Gastroesophageal sphincter (tissue), 4 donors: ENCODE measurements around the gene MTG1. TPM values are rescaled to one million over a fixed set of nuclear protein-coding genes. Genes with fewer than 3 reads are reported as not detected.
"Not testable (repeated sequence)": the region's sequence is repeated elsewhere in the genome, so short reads cannot be mapped to it uniquely, and the experiment has no call there.

ENCODE experiments used
- ATAC-seq: fragments of 150-250 bp; one replicate; pipeline ENCODE4 v1.9.1; 2016; ENCODE audit warnings: mild to moderate bottlenecking, moderate library complexity
- H3K27ac ChIP-seq, 4 donors: fragments of 200-600 bp; sonication (generic) in 3 of 4; 1 replicate in 3 of 4; 2 replicates in 1 of 4; pipeline ENCODE4 v1.5.1; 2016 to 2019
- H3K27me3 ChIP-seq: fragments of 200-600 bp; sonication (generic); one replicate; pipeline ENCODE4 v1.5.1; 2019
- H3K36me3 ChIP-seq, 2 donors: fragments of 200-600 bp; sonication (generic); one replicate each; pipeline ENCODE4 v1.5.1; 2019; ENCODE audit warnings: control low read depth in 1 of 2
- H3K4me1 ChIP-seq, 3 donors: fragments of 200-600 bp; sonication (generic); 1 replicate in 2 of 3; 2 replicates in 1 of 3; pipeline ENCODE4 v1.5.1; 2016 to 2019; ENCODE audit warnings: control low read depth in 2 of 3
- H3K4me3 ChIP-seq, 2 donors: fragments of 200-600 bp; sonication (generic); one replicate each; pipeline ENCODE4 v1.5.1; 2019; ENCODE audit warnings: mild to moderate bottlenecking in 1 of 2, moderate library complexity in 1 of 2
- H3K9me3 ChIP-seq, 3 donors: fragments of 200-600 bp; sonication (generic); one replicate each; pipeline ENCODE4 v1.5.1; 2017 to 2019; ENCODE audit warnings: control low read depth in 2 of 3
- EP300 ChIP-seq: sonication (generic); formaldehyde crosslinking; IDR thresholded peaks from one replicate; pipeline ENCODE4 v1.6.1; 2017; ENCODE audit warnings: antibody characterized with exemption, mild to moderate bottlenecking
- POLR2A ChIP-seq, 2 donors: fragments of 450-650 bp; IDR thresholded peaks; one replicate each; pipeline ENCODE4 v1.6.1; 2017; ENCODE audit warnings: antibody characterized with exemption in 2 of 2, mild to moderate bottlenecking in 2 of 2, moderate library complexity in 1 of 2
- POLR2AphosphoS5 ChIP-seq: sonication (generic); formaldehyde crosslinking; IDR thresholded peaks from one replicate; pipeline ENCODE4 v1.6.1; 2017; ENCODE audit warnings: antibody characterized with exemption
- WGBS, 2 donors: methylation state at CpG; one replicate each; pipeline ENCODE4 v1.1.5; 2018; ENCODE audit warnings: low coverage in 1 of 2; 5-methylcytosine and 5-hydroxymethylcytosine counted together
- small RNA-seq, 4 donors: library from RNA; depleted of rRNA; stranded (forward); fragments of <200 nt; gene quantifications; one replicate each; pipeline ENCODE3, GENCODE V24; 2016
- total RNA-seq, 4 donors: library from RNA; depleted of rRNA; stranded (reverse); fragments of >200 nt; gene quantifications; one replicate each; pipeline ENCODE4 v1.1.0, GENCODE V29; 2016
- TF ChIP-seq, protein P1 (sequence below), 4 experiments: fragments of 200-600 bp in 2 of 4; fragments of 450-650 bp in 2 of 4; sonication (generic) in 1 of 4; IDR thresholded peaks; one replicate each; pipeline ENCODE4 v1.5.1; 2017 to 2019; ENCODE audit warnings: antibody characterized with exemption in 4 of 4, mild to moderate bottlenecking in 2 of 4, moderate library complexity in 2 of 4

The MTG1 gene
- total RNA-seq, 4 donors from 2014 or later, result 13.2 to 25.9 (median 18.4) TPM

DNA sequence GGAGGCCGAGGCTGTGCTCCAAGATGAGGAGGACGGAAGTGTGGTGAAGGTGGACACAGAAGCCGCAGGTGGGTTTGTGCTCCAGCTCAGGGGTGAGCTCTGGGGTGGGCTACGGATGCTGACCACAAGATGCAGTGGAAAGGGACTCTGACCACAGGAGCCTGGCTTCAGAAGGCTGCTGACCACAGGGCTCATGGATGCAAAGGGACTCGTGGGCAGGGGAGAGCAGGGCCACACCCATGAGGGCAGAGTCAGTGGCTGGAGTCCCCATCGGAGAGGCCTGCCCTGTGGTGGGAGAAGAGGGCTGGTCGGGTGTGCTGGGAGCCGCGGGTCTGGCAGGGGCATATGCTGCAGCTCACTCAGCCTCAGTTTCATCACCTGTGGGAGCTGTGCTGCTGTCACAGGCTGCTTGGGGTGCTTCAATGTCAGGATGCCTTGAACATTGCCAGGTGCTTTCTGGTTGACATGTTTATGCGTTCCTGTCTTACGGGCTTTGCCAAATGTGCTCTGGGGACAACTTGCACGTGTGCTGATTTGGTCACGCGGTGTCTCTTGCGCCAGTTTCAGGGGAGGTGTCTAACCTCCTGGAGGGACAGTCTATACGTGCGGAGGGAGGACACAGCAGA is 73.4 kb downstream of the MTG1 start:
- TF ChIP-seq POLR2AphosphoS5 (no peak), POLR2A (IDR thresholded peaks at IDR 0.05) (no peak), EP300 (no peak)
- TF ChIP-seq, protein P1, sequence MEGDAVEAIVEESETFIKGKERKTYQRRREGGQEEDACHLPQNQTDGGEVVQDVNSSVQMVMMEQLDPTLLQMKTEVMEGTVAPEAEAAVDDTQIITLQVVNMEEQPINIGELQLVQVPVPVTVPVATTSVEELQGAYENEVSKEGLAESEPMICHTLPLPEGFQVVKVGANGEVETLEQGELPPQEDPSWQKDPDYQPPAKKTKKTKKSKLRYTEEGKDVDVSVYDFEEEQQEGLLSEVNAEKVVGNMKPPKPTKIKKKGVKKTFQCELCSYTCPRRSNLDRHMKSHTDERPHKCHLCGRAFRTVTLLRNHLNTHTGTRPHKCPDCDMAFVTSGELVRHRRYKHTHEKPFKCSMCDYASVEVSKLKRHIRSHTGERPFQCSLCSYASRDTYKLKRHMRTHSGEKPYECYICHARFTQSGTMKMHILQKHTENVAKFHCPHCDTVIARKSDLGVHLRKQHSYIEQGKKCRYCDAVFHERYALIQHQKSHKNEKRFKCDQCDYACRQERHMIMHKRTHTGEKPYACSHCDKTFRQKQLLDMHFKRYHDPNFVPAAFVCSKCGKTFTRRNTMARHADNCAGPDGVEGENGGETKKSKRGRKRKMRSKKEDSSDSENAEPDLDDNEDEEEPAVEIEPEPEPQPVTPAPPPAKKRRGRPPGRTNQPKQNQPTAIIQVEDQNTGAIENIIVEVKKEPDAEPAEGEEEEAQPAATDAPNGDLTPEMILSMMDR (IDR thresholded peaks at IDR 0.05), result no peak
- Histone ChIP-seq H3K27ac (no peak overlapping the region), H3K9me3 (peaks cover 0 to 3% (median 0%) of the 10 kb centered on the region in 3 donors), H3K4me1 (no peaks in the 10 kb centered on the region), H3K36me3 (peaks cover 0 to 47% of the 10 kb centered on the region in 2 donors), H3K27me3 (no peaks in the 10 kb centered on the region), H3K4me3 (no peak overlapping the region)
- ATAC-seq, result no peak
- WGBS, 2 donors, result 93% methylated on average over 6 of the region's 17 CpGs; no CpG with 5 or more reads in 1 of the 2 donors

DNA sequence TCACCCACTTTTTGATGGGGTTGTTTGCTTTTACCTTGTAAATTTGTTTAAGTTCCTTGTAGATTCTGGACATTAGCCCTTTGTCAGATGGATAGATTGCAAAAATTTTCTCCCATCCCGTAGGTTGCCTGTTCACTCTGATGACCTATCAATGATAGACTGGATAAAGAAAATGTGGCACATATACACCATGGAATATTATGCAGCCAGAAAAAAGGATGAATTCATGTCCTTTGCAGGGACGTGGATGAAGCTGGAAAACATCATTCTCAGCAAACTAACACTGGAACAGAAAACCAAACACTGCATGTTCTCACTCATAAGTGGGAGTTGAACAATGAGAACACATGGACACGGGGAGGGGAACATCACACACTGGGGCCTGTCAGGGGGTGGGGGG is 75.2 kb downstream of the MTG1 start:
- not testable (repeated sequence) for H3K4me1 ChIP-seq, H3K27ac ChIP-seq, H3K4me3 ChIP-seq, ATAC-seq, H3K27me3 ChIP-seq, H3K9me3 ChIP-seq
- peaks cover 0 to 45% of the 10 kb centered on the region in 2 donors for H3K36me3 ChIP-seq
- WGBS, 2 donors, result 71 to 90% methylated on average over 1 to 3 of the region's 3 CpGs

DNA sequence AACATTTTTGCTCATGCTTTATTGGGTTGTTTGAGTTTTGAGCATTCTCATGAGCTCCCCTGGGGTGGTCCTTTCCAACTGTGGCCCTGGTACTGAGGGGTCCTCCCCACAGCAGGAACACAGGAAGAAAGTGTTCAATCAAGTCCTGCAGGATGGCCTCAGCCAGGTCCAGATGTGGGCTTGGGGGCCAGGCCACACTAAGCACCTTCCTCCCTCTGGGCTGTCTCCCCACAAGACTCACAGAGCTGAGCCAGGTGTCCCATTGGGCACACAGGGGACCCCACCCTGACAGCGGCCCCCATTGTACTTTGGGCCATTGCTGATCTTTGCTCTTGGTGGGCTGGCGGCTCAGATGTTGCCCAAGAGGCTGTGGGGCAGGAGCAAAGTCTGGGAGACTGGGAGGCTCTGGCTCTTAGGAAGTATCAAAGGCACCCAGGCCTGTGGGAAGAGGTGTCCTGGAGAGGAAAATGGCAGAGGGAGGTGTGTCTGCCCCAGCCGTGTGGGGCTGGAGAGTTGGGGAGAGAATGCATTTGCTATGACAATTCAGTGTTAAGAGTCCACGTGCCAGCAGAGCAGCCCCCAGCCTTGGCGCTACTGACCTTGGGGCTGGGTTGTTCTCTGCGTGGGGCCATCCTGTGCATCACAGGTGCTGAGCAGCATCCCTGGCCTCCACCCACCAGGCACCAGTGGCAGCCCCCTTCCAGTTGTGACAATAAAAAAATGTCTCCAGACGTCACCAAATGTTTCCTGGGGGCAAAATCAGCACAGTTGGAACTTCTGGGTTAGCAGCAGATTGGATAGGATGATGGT is 77.5 kb downstream of the MTG1 start:
- Histone ChIP-seq H3K4me1 (no peaks in the 10 kb centered on the region), H3K36me3 (peaks cover 0 to 37% of the 10 kb centered on the region in 2 donors), H3K27me3 (no peaks in the 10 kb centered on the region), H3K4me3 (no peak overlapping the region), H3K9me3 (peaks cover 0 to 3% (median 0%) of the 10 kb centered on the region in 3 donors), H3K27ac (no peak overlapping the region)
- no peak for ATAC-seq
- 100% methylated on average over 3 of the region's 7 CpGs; no CpG with 5 or more reads in 1 of the 2 donors for WGBS, 2 donors
- TF ChIP-seq POLR2A (IDR thresholded peaks at IDR 0.05), result no peak
- no peak for TF ChIP-seq EP300
- TF ChIP-seq, protein P1 (IDR thresholded peaks at IDR 0.05), result no peak

Small RNA genes within 50 kb of the gene (small RNA-seq; reads per million reads assigned to genes)
- 0 reads per million in 4 donors for gene AL360181.4
- 0 reads per million in 4 donors for gene BANF1P2
- 0 to 0.27 (median 0) reads per million in 4 donors for gene MIR3944

Other genes with a start within 250 kb of the MTG1 start
- gene KNDC1, start 233.9 kb upstream of the MTG1 start, total RNA-seq, result 1 to 10 TPM in 2 of 4 donors, under 1 TPM in 2; 0.62 to 3.4 (median 0.98) TPM
- gene UTF1, start 163.9 kb upstream of the MTG1 start, total RNA-seq, result not detected
- 1 to 10 TPM in 2 of 4 donors, under 1 TPM in 2; 0.66 to 2.3 (median 1.4) TPM for gene VENTX, start 156.3 kb upstream of the MTG1 start, total RNA-seq
- 1 to 10 TPM; 2.0 to 6.6 (median 3.3) TPM for gene ADAM8, start 117.3 kb upstream of the MTG1 start, total RNA-seq
- 10 to 100 TPM; 35.8 to 47.3 (median 38.8) TPM for gene TUBGCP2, start 85.3 kb upstream of the MTG1 start, total RNA-seq
- 10 to 100 TPM; 15.1 to 42.2 (median 25.4) TPM for gene ZNF511, start 85.2 kb upstream of the MTG1 start, total RNA-seq
- 1 to 10 TPM in 2 of 4 donors, under 1 TPM in 1, not detected in 1; 0.47 to 1.5 (median 1.5) TPM for gene CALY, start 57.3 kb upstream of the MTG1 start, total RNA-seq
- not detected for gene PRAP1, start 46.8 kb upstream of the MTG1 start, total RNA-seq
- gene FUOM, start 36.1 kb upstream of the MTG1 start, total RNA-seq, result 10 to 100 TPM in 2 of 4 donors, 1 to 10 TPM in 2; 5.4 to 15.7 (median 10.8) TPM
- gene ECHS1, start 20.8 kb upstream of the MTG1 start, total RNA-seq, result 10 to 100 TPM; 67.7 to 81.8 (median 72.4) TPM
- gene PAOX, start 14.9 kb upstream of the MTG1 start, total RNA-seq, result 10 to 100 TPM in 2 of 4 donors, 1 to 10 TPM in 2; 7.1 to 14.5 (median 9.6) TPM
- under 1 TPM in 2 of 4 donors, not detected in 2; 0.12 to 0.35 TPM for gene SPRN, start 30.5 kb downstream of the MTG1 start, total RNA-seq
- gene SCART1, start 59.8 kb downstream of the MTG1 start, total RNA-seq, result 1 to 10 TPM in 3 of 4 donors, under 1 TPM in 1; 0.27 to 3.9 (median 2.0) TPM
- gene CYP2E1, start 133.2 kb downstream of the MTG1 start, total RNA-seq, result 1 to 10 TPM in 3 of 4 donors, under 1 TPM in 1; 0.22 to 3.1 (median 1.8) TPM
- 10 to 100 TPM in 1 of 4 donors, under 1 TPM in 1, not detected in 2; 0.39 to 10.4 TPM for gene SYCE1, start 171.4 kb downstream of the MTG1 start, total RNA-seq
- gene FRG2B, start 232.6 kb downstream of the MTG1 start, total RNA-seq, result not detected